Liver (tissue), 9 donors: Measurements from ENCODE around the gene ESD. TPM values are rescaled to one million over a fixed set of nuclear protein-coding genes. Genes with fewer than 3 reads are reported as not detected.

ENCODE experiments used
- DNase-seq: peaks from one replicate; pipeline ENCODE4 v3.0.0-alpha.2; 2017; ENCODE audit warnings: low spot score
- H3K27ac ChIP-seq, 2 donors: one replicate each; pipeline ENCODE4 v1.7.0; 2013; ENCODE audit warnings: inconsistent platforms in 2 of 2, low read length in 2 of 2, control low read depth in 1 of 2, low read depth in 1 of 2, mild to moderate bottlenecking in 1 of 2
- H3K27me3 ChIP-seq, 4 donors: one replicate each; pipeline versions ENCODE4 v1.6.1 to v1.7.0; 2013; ENCODE audit warnings: low read length in 3 of 4, inconsistent platforms in 1 of 4, mild to moderate bottlenecking in 1 of 4, moderate library complexity in 1 of 4; ENCODE audit not compliant: control insufficient read depth in 4 of 4, insufficient read depth in 4 of 4
- H3K36me3 ChIP-seq, 4 donors: one replicate each; pipeline versions ENCODE4 v1.6.1 to v1.7.0; 2013; ENCODE audit warnings: low read length in 3 of 4, mild to moderate bottlenecking in 3 of 4, low read depth in 1 of 4, moderate library complexity in 1 of 4; ENCODE audit not compliant: control insufficient read depth in 4 of 4, insufficient read depth in 3 of 4
- H3K4me1 ChIP-seq, 4 donors: one replicate each; pipeline versions ENCODE4 v1.6.1 to v1.7.0; 2013; ENCODE audit warnings: low read length in 3 of 4, mild to moderate bottlenecking in 3 of 4, moderate library complexity in 1 of 4; ENCODE audit not compliant: control insufficient read depth in 4 of 4, insufficient read depth in 4 of 4
- H3K4me3 ChIP-seq, 3 donors: one replicate each; pipeline versions ENCODE4 v1.6.1 to v1.7.0; 2013; ENCODE audit warnings: low read length in 3 of 3, control low read depth in 1 of 3, low read depth in 1 of 3, mild to moderate bottlenecking in 1 of 3
- H3K9ac ChIP-seq, 2 donors: one replicate each; pipeline ENCODE4 v1.7.0; 2013; ENCODE audit warnings: low read length in 2 of 2, mild to moderate bottlenecking in 2 of 2, moderate library complexity in 2 of 2, control low read depth in 1 of 2, low read depth in 1 of 2
- H3K9me3 ChIP-seq, 4 donors: one replicate each; pipeline versions ENCODE4 v1.6.1 to v1.7.0; 2013; ENCODE audit warnings: low read length in 3 of 4; ENCODE audit not compliant: control insufficient read depth in 4 of 4
- ATF3 ChIP-seq: IDR thresholded peaks from 2 replicates; pipeline ENCODE4 v1.6.1; 2016; ENCODE audit warnings: antibody characterized with exemption
- CTCF ChIP-seq: fragments of 150-350 bp; IDR thresholded peaks from 2 replicates; pipeline ENCODE4 v1.5.1; 2017; ENCODE audit warnings: improper control_type of control experiment, low read depth, low read length; ENCODE audit not compliant: missing input control
- EGR1 ChIP-seq, 2 donors: IDR thresholded peaks; 2 replicates each; pipeline ENCODE4 v1.6.1; 2016 to 2018; ENCODE audit warnings: antibody characterized with exemption in 2 of 2, low read depth in 2 of 2
- FOXA1 ChIP-seq: IDR thresholded peaks from 2 replicates; pipeline ENCODE4 v1.6.1; 2016; ENCODE audit warnings: antibody characterized with exemption
- FOXA2 ChIP-seq: IDR thresholded peaks from 2 replicates; pipeline ENCODE4 v1.6.1; 2016; ENCODE audit warnings: antibody characterized with exemption
- GABPA ChIP-seq, 2 donors: IDR thresholded peaks in 1 of 2; conservative IDR thresholded peaks in 1 of 2; 2 replicates each; pipeline ENCODE4 v1.6.1; 2016; ENCODE audit warnings: antibody characterized with exemption in 2 of 2, mild to moderate bottlenecking in 1 of 2, moderate library complexity in 1 of 2
- HNF4A ChIP-seq, 2 donors: conservative IDR thresholded peaks; 2 replicates each; pipeline ENCODE4 v1.6.1; 2016; ENCODE audit warnings: antibody characterized with exemption in 2 of 2, mild to moderate bottlenecking in 2 of 2
- HNF4G ChIP-seq: IDR thresholded peaks from 2 replicates; pipeline ENCODE4 v1.6.1; 2016; ENCODE audit warnings: antibody characterized with exemption
- JUND ChIP-seq, 2 donors: IDR thresholded peaks; 2 replicates each; pipeline ENCODE4 v1.6.1; 2016; ENCODE audit warnings: antibody characterized with exemption in 2 of 2
- MAX ChIP-seq: IDR thresholded peaks from 2 replicates; pipeline ENCODE4 v1.6.1; 2016; ENCODE audit warnings: antibody characterized with exemption
- NR2F2 ChIP-seq: IDR thresholded peaks from 2 replicates; pipeline ENCODE4 v1.6.1; 2016; ENCODE audit warnings: antibody characterized with exemption
- RAD21 ChIP-seq, 2 donors: IDR thresholded peaks; 2 replicates each; pipeline ENCODE4 v1.6.1; 2016; ENCODE audit warnings: antibody characterized with exemption in 2 of 2, mild to moderate bottlenecking in 2 of 2
- REST ChIP-seq: IDR thresholded peaks from 2 replicates; pipeline ENCODE4 v1.6.1; 2016; ENCODE audit warnings: antibody characterized with exemption, mild to moderate bottlenecking
- RXRA ChIP-seq, 2 donors: IDR thresholded peaks; 2 replicates each; pipeline ENCODE4 v1.6.1; 2017 to 2018; ENCODE audit warnings: antibody characterized with exemption in 2 of 2, mild to moderate bottlenecking in 1 of 2
- SP1 ChIP-seq: IDR thresholded peaks from 2 replicates; pipeline ENCODE4 v1.6.1; 2018; ENCODE audit warnings: antibody characterized with exemption, mild to moderate bottlenecking
- TAF1 ChIP-seq: conservative IDR thresholded peaks from 2 replicates; pipeline ENCODE4 v1.6.1; 2016; ENCODE audit warnings: antibody characterized with exemption, mild to moderate bottlenecking
- YY1 ChIP-seq: IDR thresholded peaks from 2 replicates; pipeline ENCODE4 v1.6.1; 2016; ENCODE audit warnings: antibody characterized with exemption, mild to moderate bottlenecking
- ZBTB33 ChIP-seq: IDR thresholded peaks from 2 replicates; pipeline ENCODE4 v1.6.1; 2016; ENCODE audit warnings: antibody characterized with exemption
- WGBS: extraction: QIAGEN DNeasy Blood & Tissue Kit; methylation state at CpG from one replicate; pipeline ENCODE4 v1.1.7; 2013; 5-methylcytosine and 5-hydroxymethylcytosine counted together
- polyA plus RNA-seq, 2 donors: library from polyadenylated mRNA; stranded (reverse) in 1 of 2; unstranded in 1 of 2; fragments of 200-250 nt in 1 of 2; fragments of >200 nt in 1 of 2; fragmentation: Nextera tagmentation in 1 of 2; extraction: Ambion mirVana in 1 of 2; gene quantifications; one replicate each; pipeline versions ENCODE4 v1.2.1 to v1.2.3, GENCODE V29; 2013 to 2015
- total RNA-seq, 2 donors: library from RNA; depleted of rRNA; stranded (reverse); fragments of >200 nt; gene quantifications; one replicate each; pipeline ENCODE4 v1.2.3, GENCODE V29; 2014
- donor health status: healthy.
- donor health status: healthy.
- donor health status: healthy.
- donor health status: healthy.
- donor health status: healthy.

ESD gene
- total and polyA plus RNA-seq, 4 donors, result 63.3 to 146 (median 72.0) TPM

GRCh38 chr13:46748300-46748699 is 48.7 kb downstream of the ESD start:
- 87% methylated on average over 4 of the region's 4 CpGs for WGBS
- DNase-seq, result no peak
- H3K36me3 ChIP-seq, result peaks cover 6 to 27% (median 18%) of the 10 kb centered on the region in 4 donors
- no peaks in the 10 kb centered on the region for H3K27me3 ChIP-seq
- no peaks in the 10 kb centered on the region for H3K9me3 ChIP-seq
- H3K4me1 ChIP-seq, result no peaks in the 10 kb centered on the region
- no peak for TF ChIP-seq SP1
- no peak for TF ChIP-seq EGR1 (IDR thresholded peaks at IDR 0.05; ENCODE audit: low read depth in 2 of 2)
- TF ChIP-seq TAF1, result no peak
- no peak for TF ChIP-seq RAD21 (IDR thresholded peaks at IDR 0.05)
- no peak for TF ChIP-seq JUND (IDR thresholded peaks at IDR 0.05)
- TF ChIP-seq FOXA1, result no peak
- no peak for TF ChIP-seq FOXA2
- TF ChIP-seq YY1, result no peak
- no peak for TF ChIP-seq ATF3
- TF ChIP-seq REST, result no peak
- no peak for TF ChIP-seq NR2F2
- no peak for TF ChIP-seq HNF4A (conservative IDR thresholded peaks at IDR 0.05)
- no peak for TF ChIP-seq ZBTB33
- no peak for TF ChIP-seq MAX
- TF ChIP-seq GABPA (IDR thresholded peaks at IDR 0.05 in 1 of 2, conservative IDR thresholded peaks at IDR 0.05 in 1 of 2), result no peak
- no peak for TF ChIP-seq RXRA (IDR thresholded peaks at IDR 0.05)
- TF ChIP-seq CTCF, result no peak
- no peak for TF ChIP-seq HNF4G
- no peak overlapping the region for H3K4me3 ChIP-seq
- no peak overlapping the region for H3K27ac ChIP-seq
- H3K9ac ChIP-seq, result no peak overlapping the region
